B cell (primary cell): ENCODE data around the gene TMEM131L. TPM values are rescaled to one million over a fixed set of nuclear protein-coding genes. Genes with fewer than 3 reads are reported as not detected.

ENCODE experiments used
- ATAC-seq: fragments of 200-7000 bp; cut with Tn5 transposase; one replicate; pipeline ENCODE4 v1.10.0; 2021; ENCODE audit warnings: low read depth, mild to moderate bottlenecking, moderate number of reproducible peaks, moderate library complexity
- CTCF ChIA-PET: fragments of 350-600 bp; sonication (Branson Sonifier 250); formaldehyde crosslinking; loops from one replicate; lab custom pipeline; 2021; ENCODE audit warnings: antibody characterized with exemption, inconsistent platforms; lab: Charles Lee
- POLR2A ChIA-PET: fragments of 350-600 bp; sonication (Branson Sonifier 250); formaldehyde crosslinking; loops from one replicate; lab custom pipeline; 2021; ENCODE audit warnings: antibody characterized with exemption; lab: Charles Lee
- DNase-seq: peaks from one replicate; pipeline ENCODE4 v3.0.0; 2013
- H2AFZ ChIP-seq: 2 replicates; pipeline ENCODE4 v1.6.1; 2012; ENCODE audit warnings: mild to moderate bottlenecking, low read depth, low read length; ENCODE audit not compliant: insufficient read depth, poor library complexity, severe bottlenecking
- H3K27ac ChIP-seq, 2 donors: 1 replicate in 1 of 2; 2 replicates in 1 of 2; pipeline ENCODE4 v1.5.1; 2012 to 2013; ENCODE audit warnings: low read length in 2 of 2, mild to moderate bottlenecking in 2 of 2, moderate library complexity in 1 of 2
- H3K27me3 ChIP-seq, 4 experiments: fragments of 200-600 bp in 1 of 4; sonication (generic) in 1 of 4; replicated peaks in 1 of 4; 1 replicate in 2 of 4; 2 replicates in 2 of 4; pipeline versions ENCODE4 v1.6.1 to v1.7.0; 2013 to 2016; ENCODE audit warnings: low read length in 3 of 4, mild to moderate bottlenecking in 2 of 4, mixed read lengths in 1 of 4, moderate library complexity in 1 of 4; ENCODE audit not compliant: insufficient read depth in 4 of 4, control insufficient read depth in 3 of 4; ENCODE audit errors: control extremely low read depth in 1 of 4
- H3K36me3 ChIP-seq, 2 experiments: replicated peaks in 1 of 2; 1 replicate in 1 of 2; 2 replicates in 1 of 2; pipeline versions ENCODE4 v1.6.1 to v1.7.1; 2013; ENCODE audit warnings: low read length in 1 of 2; ENCODE audit not compliant: insufficient read depth in 2 of 2, control insufficient read depth in 1 of 2; ENCODE audit errors: control extremely low read depth in 1 of 2, extremely low read depth in 1 of 2
- H3K4me1 ChIP-seq, 2 donors: fragments of 200-600 bp in 1 of 2; sonication (generic) in 1 of 2; 1 replicate in 1 of 2; 2 replicates in 1 of 2; pipeline versions ENCODE4 v1.5.1 to v1.6.1; 2013 to 2017; ENCODE audit warnings: low read length in 2 of 2; ENCODE audit not compliant: control insufficient read depth in 2 of 2, insufficient read depth in 2 of 2
- H3K4me2 ChIP-seq: replicated peaks from 2 replicates; pipeline ENCODE3; 2012; ENCODE audit warnings: mild to moderate bottlenecking, low read depth, low read length; ENCODE audit not compliant: poor library complexity, severe bottlenecking
- H3K4me3 ChIP-seq, 5 experiments: fragments of 200-600 bp in 1 of 5; sonication (generic) in 1 of 5; 1 replicate in 3 of 5; 2 replicates in 2 of 5; pipeline versions ENCODE4 v1.5.1 to v1.7.0; 2011 to 2016; ENCODE audit warnings: low read length in 4 of 5, mild to moderate bottlenecking in 4 of 5, low read depth in 2 of 5, control low read depth in 1 of 5, moderate library complexity in 1 of 5; ENCODE audit not compliant: insufficient read depth in 1 of 5; ENCODE audit errors: control extremely low read depth in 1 of 5, extremely low read depth in 1 of 5
- H3K79me2 ChIP-seq: fragments of 200-600 bp; sonication (generic); one replicate; pipeline ENCODE4 v1.6.0; 2016; ENCODE audit warnings: low read length; ENCODE audit not compliant: control insufficient read depth, insufficient read depth
- H3K9ac ChIP-seq: fragments of 200-600 bp; sonication (generic); 2 replicates; pipeline ENCODE4 v1.6.1; 2017; ENCODE audit warnings: mild to moderate bottlenecking, low read length, moderate library complexity
- H3K9me3 ChIP-seq, 3 donors: one replicate each; pipeline versions ENCODE4 v1.6.1 to v1.7.1; 2013; ENCODE audit warnings: low read length in 2 of 3; ENCODE audit not compliant: control insufficient read depth in 2 of 3, insufficient read depth in 1 of 3; ENCODE audit errors: control extremely low read depth in 1 of 3
- H4K20me1 ChIP-seq: 2 replicates; pipeline ENCODE4 v1.6.0; 2012; ENCODE audit warnings: mild to moderate bottlenecking, low read length; ENCODE audit not compliant: insufficient read depth, control insufficient read depth, poor library complexity, severe bottlenecking
- H3K27ac Mint-ChIP-seq: one replicate; pipeline ENCODE4 v1.8.0; 2021; ENCODE audit warnings: mixed read lengths
- H3K27me3 Mint-ChIP-seq: one replicate; pipeline ENCODE4 v1.8.0; 2021; ENCODE audit warnings: mixed read lengths
- H3K4me1 Mint-ChIP-seq: one replicate; pipeline ENCODE4 v1.8.0; 2021; ENCODE audit warnings: mixed read lengths
- H3K4me3 Mint-ChIP-seq: one replicate; pipeline ENCODE4 v1.8.0; 2021; ENCODE audit warnings: mixed read lengths
- H3K9me3 Mint-ChIP-seq: one replicate; pipeline ENCODE4 v1.8.0; 2022; ENCODE audit warnings: mixed read lengths; ENCODE audit not compliant: insufficient read depth
- CTCF ChIP-seq: fragments of 200-600 bp; IDR thresholded peaks from one replicate; pipeline ENCODE4 v1.8.0; 2022; ENCODE audit warnings: antibody characterized with exemption, mild to moderate bottlenecking
- EZH2 ChIP-seq: IDR thresholded peaks from 2 replicates; pipeline ENCODE4 v1.6.1; 2012; ENCODE audit warnings: borderline replicate concordance, low read depth, mild to moderate bottlenecking, moderate library complexity, low read length; ENCODE audit not compliant: insufficient read depth, poor library complexity, severe bottlenecking
- WGBS: methylation state at CpG from one replicate; pipeline ENCODE4 v1.1.5; 2013; ENCODE audit warnings: missing lambda C conversion rate; ENCODE audit not compliant: insufficient coverage; 5-methylcytosine and 5-hydroxymethylcytosine counted together
- intact Hi-C: fragments of 100-400 bp; cut with micrococcal nuclease; formaldehyde crosslinking; loops from one replicate; pipeline ENCODE4 v1.10.0; 2022
- polyA plus RNA-seq: library from polyadenylated mRNA; depleted of rRNA; stranded (reverse); fragments of >200 nt; gene quantifications from 2 replicates; pipeline ENCODE4 v1.2.3, GENCODE V29; 2012
- total RNA-seq, 2 donors: library from RNA; stranded (reverse); fragments of 120-200 nt in 1 of 2; gene quantifications; 1 replicate in 1 of 2; 2 replicates in 1 of 2; pipeline versions ENCODE4 v1.2.3 to v1.2.4, GENCODE V29; 2013 to 2022

The TMEM131L gene
- total and polyA plus RNA-seq, 2 donors (not counting 1 experiment from before 2014, with no cell fraction given): 56.4 to 120 TPM

- TF ChIP-seq CTCF (no peak), EZH2 (no peak)
- intact Hi-C loops: no loop called here
- Histone ChIP-seq H3K9me3 (no peaks in the 10 kb centered on the region), H3K36me3 (no peaks in the 10 kb centered on the region), H3K9ac (no peak overlapping the region), H3K79me2 (no peaks in the 10 kb centered on the region), H3K27ac (no peak overlapping the region), H4K20me1 (no peaks in the 10 kb centered on the region), H3K27me3 (peaks cover 0 to 3% (median 0%) of the 10 kb centered on the region in 4 experiments), H3K4me1 (peaks cover 16 to 18% of the 10 kb centered on the region in 2 donors), H3K4me2 (no peak overlapping the region), H3K4me3 (no peak overlapping the region), H2AFZ (no peak overlapping the region)
- H3K4me1 Mint-ChIP-seq: peaks cover 16% of the 10 kb centered on the region
- ATAC-seq: no peak
- WGBS: 100% methylated on average over 2 of the region's 4 CpGs
- peaks cover 16% of the 10 kb centered on the region for H3K27me3 Mint-ChIP-seq
- CTCF ChIA-PET: no interaction called here
- no peak for DNase-seq
- H3K9me3 Mint-ChIP-seq: no peaks in the 10 kb centered on the region
- H3K27ac Mint-ChIP-seq: no peak overlapping the region
- no peak overlapping the region for H3K4me3 Mint-ChIP-seq
- POLR2A ChIA-PET: no interaction called here
These were observed 189.8 kb downstream of the TMEM131L start for GRCh38 chr4:153655928-153656327.

DNA sequence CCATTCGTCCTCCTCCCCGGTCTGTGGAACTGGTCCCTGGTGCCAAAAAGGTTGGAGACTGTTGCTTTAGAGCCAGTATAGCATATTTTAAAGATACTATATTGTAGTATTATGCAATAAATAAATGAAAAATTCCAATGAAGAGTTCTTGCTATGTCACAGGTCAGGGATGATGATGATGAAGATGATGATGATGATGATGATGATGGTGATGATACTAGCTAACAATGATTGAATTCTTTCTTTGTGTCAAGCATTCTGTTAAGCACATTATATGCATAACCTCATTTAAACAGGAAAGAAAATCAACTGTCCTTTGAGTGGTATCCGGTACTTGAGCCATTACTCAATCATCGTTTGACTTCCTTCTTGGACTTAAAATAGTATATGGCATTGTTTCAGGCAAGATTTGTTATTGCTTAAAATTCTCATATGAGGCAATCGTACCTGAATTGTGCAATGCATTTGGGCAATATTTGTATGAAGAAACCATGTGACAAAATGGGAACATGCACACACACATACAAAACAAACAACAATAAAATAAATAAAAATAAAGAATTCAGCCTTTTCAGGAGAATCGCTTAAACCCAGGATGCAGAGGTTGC is 195.2 kb downstream of the TMEM131L start:
- CTCF ChIA-PET: no interaction called here
- H3K27me3 ChIP-seq: no peaks in the 10 kb centered on the region
- Mint-ChIP-seq H3K4me1 (no peaks in the 10 kb centered on the region), H3K27me3 (peaks cover 16% of the 10 kb centered on the region), H3K9me3 (peaks cover 8% of the 10 kb centered on the region), H3K4me3 (no peak overlapping the region), H3K27ac (no peak overlapping the region)
- H3K4me2 ChIP-seq: no peak overlapping the region
- no peaks in the 10 kb centered on the region for H3K9me3 ChIP-seq
- no peak overlapping the region for H3K9ac ChIP-seq
- DNase-seq (no peak), ATAC-seq (no peak)
- H3K27ac ChIP-seq: no peak overlapping the region
- no peaks in the 10 kb centered on the region for H3K79me2 ChIP-seq
- WGBS: no CpG with 5 or more reads among the region's 6 CpGs
- TF ChIP-seq EZH2 (no peak), CTCF (no peak)
- H3K36me3 ChIP-seq: no peaks in the 10 kb centered on the region
- no peaks in the 10 kb centered on the region for H4K20me1 ChIP-seq
- H3K4me1 ChIP-seq: no peaks in the 10 kb centered on the region
- no peak overlapping the region for H2AFZ ChIP-seq
- POLR2A ChIA-PET: no interaction called here
- intact Hi-C loops: no loop called here
- no peak overlapping the region for H3K4me3 ChIP-seq
